Measurements from ENCODE around the gene ZNF202.

- TF ChIP-seq EP300 (IDR thresholded peaks at IDR 0.05; ENCODE audit: borderline replicate concordance), result no peak
- TF ChIP-seq YY1 (IDR thresholded peaks at IDR 0.05; ENCODE audit: low read depth), result no peak
- TF ChIP-seq, protein P1, sequence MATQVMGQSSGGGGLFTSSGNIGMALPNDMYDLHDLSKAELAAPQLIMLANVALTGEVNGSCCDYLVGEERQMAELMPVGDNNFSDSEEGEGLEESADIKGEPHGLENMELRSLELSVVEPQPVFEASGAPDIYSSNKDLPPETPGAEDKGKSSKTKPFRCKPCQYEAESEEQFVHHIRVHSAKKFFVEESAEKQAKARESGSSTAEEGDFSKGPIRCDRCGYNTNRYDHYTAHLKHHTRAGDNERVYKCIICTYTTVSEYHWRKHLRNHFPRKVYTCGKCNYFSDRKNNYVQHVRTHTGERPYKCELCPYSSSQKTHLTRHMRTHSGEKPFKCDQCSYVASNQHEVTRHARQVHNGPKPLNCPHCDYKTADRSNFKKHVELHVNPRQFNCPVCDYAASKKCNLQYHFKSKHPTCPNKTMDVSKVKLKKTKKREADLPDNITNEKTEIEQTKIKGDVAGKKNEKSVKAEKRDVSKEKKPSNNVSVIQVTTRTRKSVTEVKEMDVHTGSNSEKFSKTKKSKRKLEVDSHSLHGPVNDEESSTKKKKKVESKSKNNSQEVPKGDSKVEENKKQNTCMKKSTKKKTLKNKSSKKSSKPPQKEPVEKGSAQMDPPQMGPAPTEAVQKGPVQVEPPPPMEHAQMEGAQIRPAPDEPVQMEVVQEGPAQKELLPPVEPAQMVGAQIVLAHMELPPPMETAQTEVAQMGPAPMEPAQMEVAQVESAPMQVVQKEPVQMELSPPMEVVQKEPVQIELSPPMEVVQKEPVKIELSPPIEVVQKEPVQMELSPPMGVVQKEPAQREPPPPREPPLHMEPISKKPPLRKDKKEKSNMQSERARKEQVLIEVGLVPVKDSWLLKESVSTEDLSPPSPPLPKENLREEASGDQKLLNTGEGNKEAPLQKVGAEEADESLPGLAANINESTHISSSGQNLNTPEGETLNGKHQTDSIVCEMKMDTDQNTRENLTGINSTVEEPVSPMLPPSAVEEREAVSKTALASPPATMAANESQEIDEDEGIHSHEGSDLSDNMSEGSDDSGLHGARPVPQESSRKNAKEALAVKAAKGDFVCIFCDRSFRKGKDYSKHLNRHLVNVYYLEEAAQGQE (IDR thresholded peaks at IDR 0.05; ENCODE audit: low read depth), result no peak
- no peak for TF ChIP-seq TAF1 (IDR thresholded peaks at IDR 0.05; ENCODE audit: low read depth)
- TF ChIP-seq RAD21 (IDR thresholded peaks at IDR 0.05; ENCODE audit: low read depth), result no peak
- TF ChIP-seq TEAD4 (IDR thresholded peaks at IDR 0.05), result no peak
- TF ChIP-seq EGR1 (IDR thresholded peaks at IDR 0.05), result no peak
- no peak for TF ChIP-seq CREB1 (IDR thresholded peaks at IDR 0.05; ENCODE audit: low read depth)
- no peak for TF ChIP-seq CEBPB (IDR thresholded peaks at IDR 0.05)
- TF ChIP-seq, protein P2, sequence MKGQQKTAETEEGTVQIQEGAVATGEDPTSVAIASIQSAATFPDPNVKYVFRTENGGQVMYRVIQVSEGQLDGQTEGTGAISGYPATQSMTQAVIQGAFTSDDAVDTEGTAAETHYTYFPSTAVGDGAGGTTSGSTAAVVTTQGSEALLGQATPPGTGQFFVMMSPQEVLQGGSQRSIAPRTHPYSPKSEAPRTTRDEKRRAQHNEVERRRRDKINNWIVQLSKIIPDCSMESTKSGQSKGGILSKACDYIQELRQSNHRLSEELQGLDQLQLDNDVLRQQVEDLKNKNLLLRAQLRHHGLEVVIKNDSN (IDR thresholded peaks at IDR 0.05), result no peak
- TF ChIP-seq, protein P3, sequence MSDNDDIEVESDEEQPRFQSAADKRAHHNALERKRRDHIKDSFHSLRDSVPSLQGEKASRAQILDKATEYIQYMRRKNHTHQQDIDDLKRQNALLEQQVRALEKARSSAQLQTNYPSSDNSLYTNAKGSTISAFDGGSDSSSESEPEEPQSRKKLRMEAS (IDR thresholded peaks at IDR 0.05), result no peak
- no peak for TF ChIP-seq FOXM1 (IDR thresholded peaks at IDR 0.05; ENCODE audit: borderline replicate concordance, low read depth)
- no peak for TF ChIP-seq NFIC (IDR thresholded peaks at IDR 0.05)
These were observed 11.9 kb downstream of the ZNF202 start for GRCh38 chr11:123729602-123730001.
